KOPT-K1 (cell line): Measurements from ENCODE around the gene VPS72.
A peak's percentile ranks its signal among the peaks of the same experiment; 100 is the strongest.

Experiments used
- H3K27ac ChIP-seq: fragments of 200-600 bp; sonication (generic); 2 replicates; pipeline ENCODE4 v1.5.1; 2016; ENCODE audit warnings: antibody characterized with exemption, mild to moderate bottlenecking, low read depth, low read length; ENCODE audit not compliant: poor library complexity, severe bottlenecking
- H3K36me3 ChIP-seq: fragments of 200-600 bp; sonication (generic); 2 replicates; pipeline ENCODE4 v1.5.1; 2017; ENCODE audit warnings: antibody characterized with exemption, mild to moderate bottlenecking, low read length, moderate library complexity; ENCODE audit not compliant: insufficient read depth
- H3K9me3 ChIP-seq: fragments of 200-600 bp; sonication (generic); 2 replicates; pipeline ENCODE4 v1.5.1; 2017; ENCODE audit warnings: antibody characterized with exemption, low read length, mild to moderate bottlenecking; ENCODE audit not compliant: insufficient read depth, poor library complexity, severe bottlenecking

Gene VPS72

DNA sequence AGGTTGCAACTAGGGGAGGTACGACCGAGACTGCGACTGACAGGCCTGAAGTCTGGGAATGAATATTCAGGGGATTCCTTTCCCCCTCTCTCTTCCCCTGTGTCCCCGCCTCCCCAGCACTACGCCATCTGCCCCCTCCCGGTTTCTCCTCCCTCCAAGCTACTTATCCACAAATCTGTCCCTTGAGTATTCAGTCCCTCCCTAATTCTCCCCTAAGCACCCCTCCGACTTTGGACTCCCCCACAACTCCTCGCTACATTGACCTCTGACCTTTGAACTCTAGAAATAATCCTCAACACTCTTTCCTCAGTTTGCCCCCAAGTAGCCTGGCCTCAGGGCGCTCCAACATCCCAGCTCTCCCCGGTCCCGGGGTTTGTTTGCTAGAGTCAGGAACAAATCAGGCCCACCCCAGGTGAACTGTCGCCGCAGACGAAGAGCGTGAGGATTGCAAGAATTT, 24.7 kb downstream of the VPS72 start:
- Histone ChIP-seq H3K9me3 (no peaks in the 10 kb centered on the region), H3K27ac (peak overlapping the region; percentile 76), H3K36me3 (peaks cover 42% of the 10 kb centered on the region)

DNA sequence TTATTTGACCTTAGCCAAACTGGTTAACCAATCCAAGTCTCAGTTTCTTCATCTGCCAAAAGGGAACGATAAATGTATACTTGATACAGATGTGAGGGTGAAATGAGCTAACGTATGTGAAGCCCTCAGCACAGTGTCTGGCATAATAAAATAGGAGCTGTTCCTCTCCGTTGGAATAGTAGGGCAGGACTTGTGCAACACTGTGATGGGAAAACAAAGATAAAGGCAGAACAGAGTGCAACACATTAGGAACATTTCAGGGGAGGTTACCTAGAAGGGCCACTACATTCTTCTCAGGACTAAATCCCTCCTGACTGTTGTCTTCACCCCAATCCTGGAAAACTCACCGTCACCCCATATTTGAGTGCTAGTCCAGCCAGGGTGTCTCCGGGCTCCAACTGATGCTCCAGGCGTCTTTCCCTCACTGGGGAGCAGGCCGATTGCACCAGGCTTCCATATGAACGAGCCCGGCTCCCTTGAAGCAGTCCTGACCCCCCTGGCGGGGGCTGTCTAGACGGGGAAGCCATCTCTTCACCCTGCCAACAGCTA, 25.2 kb downstream of the VPS72 start:
- Histone ChIP-seq H3K27ac (peak overlapping the region; percentile 76), H3K36me3 (peaks cover 41% of the 10 kb centered on the region), H3K9me3 (no peaks in the 10 kb centered on the region)

DNA sequence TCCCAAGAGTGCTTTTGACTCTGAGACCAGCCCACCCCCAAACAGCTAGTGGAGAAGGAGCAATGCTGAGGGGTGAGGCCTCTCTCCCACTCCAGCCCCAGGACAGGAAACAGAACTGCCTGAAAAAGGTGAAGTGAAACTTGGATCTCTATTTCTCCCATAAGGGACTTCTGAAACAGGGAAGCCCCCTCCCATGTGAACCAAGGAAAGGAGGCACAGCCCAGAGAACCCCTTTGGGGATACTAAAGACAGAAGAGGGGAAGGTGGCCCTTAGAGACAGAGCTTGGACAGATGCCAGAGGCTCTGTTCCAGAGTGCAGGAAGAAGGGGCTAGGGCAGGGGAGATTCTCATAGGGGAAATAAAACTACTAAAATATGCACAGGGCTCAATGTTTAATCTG, 30.6 kb downstream of the VPS72 start:
- Histone ChIP-seq H3K9me3 (no peaks in the 10 kb centered on the region), H3K27ac (no peak overlapping the region)

DNA sequence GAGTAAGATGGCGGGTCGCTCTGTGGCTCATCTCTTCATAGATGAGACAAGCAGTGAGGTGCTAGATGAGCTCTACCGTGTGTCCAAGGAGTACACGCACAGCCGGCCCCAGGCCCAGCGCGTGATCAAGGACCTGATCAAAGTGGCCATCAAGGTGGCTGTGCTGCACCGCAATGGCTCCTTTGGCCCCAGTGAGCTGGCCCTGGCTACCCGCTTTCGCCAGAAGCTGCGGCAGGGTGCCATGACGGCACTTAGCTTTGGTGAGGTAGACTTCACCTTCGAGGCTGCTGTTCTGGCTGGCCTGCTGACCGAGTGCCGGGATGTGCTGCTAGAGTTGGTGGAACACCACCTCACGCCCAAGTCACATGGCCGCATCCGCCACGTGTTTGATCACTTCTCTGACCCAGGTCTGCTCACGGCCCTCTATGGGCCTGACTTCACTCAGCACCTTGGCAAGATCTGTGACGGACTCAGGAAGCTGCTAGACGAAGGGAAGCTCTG, 31.2 kb downstream of the VPS72 start:
- no peaks in the 10 kb centered on the region for H3K9me3 ChIP-seq
- H3K27ac ChIP-seq, result peak overlapping the region; percentile 11
- peaks cover 33% of the 10 kb centered on the region for H3K36me3 ChIP-seq

More for the DNA sequence above, 30.6 kb downstream of the VPS72 start:
- peaks cover 33% of the 10 kb centered on the region for H3K36me3 ChIP-seq

DNA sequence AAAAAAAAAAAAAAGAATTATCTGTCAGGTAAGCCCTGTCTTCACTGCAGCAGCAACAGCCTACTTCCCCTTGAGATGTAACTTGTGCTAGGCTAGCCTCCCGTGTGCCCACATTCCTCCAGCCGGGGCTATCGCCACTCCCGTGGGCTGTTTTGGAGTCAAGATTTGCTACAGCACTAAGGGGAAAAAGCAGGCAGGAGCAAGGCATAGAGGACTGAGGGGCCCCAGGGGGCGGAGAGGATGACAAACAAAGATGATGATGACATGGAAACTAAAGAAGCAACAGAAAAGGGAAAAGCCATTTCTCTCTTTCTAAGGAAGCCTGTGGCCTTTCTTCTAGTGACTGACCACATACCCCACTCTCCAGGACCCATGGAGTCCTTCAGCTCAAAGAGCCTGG, 31.7 kb downstream of the VPS72 start:
- peak overlapping the region; percentile 11 for H3K27ac ChIP-seq
- no peaks in the 10 kb centered on the region for H3K9me3 ChIP-seq
- peaks cover 33% of the 10 kb centered on the region for H3K36me3 ChIP-seq

- Histone ChIP-seq H3K27ac (peak overlapping the region; percentile 66), H3K36me3 (peaks cover 33% of the 10 kb centered on the region), H3K9me3 (no peaks in the 10 kb centered on the region)
Observed at GRCh38 chr1:151157067-151157531, 32.9 kb downstream of the VPS72 start.

DNA sequence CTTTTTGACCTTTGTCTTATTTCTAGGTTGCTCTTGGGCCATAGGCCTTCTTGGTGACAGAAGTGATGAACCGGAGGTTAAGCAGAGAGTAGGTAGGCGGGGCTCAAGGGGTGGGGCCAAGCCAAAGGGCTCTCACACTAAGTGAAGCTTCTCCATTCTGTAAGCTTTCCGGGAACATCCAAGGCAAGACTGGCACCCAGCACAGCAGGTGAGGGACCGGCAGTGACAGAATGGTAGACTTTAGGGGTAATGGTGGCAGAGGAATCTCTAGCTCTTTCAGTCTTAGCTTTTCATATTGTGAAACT, 33.5 kb downstream of the VPS72 start, which contains the start of gene TNFAIP8L2:
Gene TNFAIP8L2 (plus strand): TSS at position 135 of the 305 bp plus-strand sequence. CDS start 2,049 bp downstream, outside the sequence.
- Histone ChIP-seq H3K27ac (peak within 1 kb of the TSS; percentile 66), H3K36me3 (peaks cover 30% of the 10 kb centered on the region), H3K9me3 (no peaks in the 10 kb centered on the region)

DNA sequence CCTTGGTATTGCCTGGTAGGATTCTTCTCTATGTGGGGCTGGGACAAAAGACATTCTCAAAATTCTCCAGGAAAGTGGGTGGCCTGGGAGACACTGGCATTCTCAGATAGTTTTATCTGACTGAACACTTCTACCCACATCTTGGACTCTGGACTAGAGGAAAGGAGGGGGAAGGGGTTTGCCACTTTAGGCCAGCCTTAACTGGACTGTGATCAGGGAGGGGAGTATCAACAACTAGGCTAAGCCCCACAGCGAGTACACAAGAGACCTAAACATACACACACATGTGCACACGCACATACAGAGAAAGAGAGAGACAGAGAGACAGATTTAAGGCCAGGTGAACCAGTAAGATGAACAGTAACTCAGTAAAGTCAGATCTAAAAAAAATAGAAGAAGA, 42.3 kb downstream of the VPS72 start:
- H3K27ac ChIP-seq, result no peak overlapping the region
- H3K9me3 ChIP-seq, result no peaks in the 10 kb centered on the region
- no peaks in the 10 kb centered on the region for H3K36me3 ChIP-seq

GRCh38 chr1:151147132-151147503, 42.9 kb downstream of the VPS72 start:
- Histone ChIP-seq H3K27ac (peak overlapping the region; percentile 36), H3K9me3 (no peaks in the 10 kb centered on the region), H3K36me3 (no peaks in the 10 kb centered on the region)

DNA sequence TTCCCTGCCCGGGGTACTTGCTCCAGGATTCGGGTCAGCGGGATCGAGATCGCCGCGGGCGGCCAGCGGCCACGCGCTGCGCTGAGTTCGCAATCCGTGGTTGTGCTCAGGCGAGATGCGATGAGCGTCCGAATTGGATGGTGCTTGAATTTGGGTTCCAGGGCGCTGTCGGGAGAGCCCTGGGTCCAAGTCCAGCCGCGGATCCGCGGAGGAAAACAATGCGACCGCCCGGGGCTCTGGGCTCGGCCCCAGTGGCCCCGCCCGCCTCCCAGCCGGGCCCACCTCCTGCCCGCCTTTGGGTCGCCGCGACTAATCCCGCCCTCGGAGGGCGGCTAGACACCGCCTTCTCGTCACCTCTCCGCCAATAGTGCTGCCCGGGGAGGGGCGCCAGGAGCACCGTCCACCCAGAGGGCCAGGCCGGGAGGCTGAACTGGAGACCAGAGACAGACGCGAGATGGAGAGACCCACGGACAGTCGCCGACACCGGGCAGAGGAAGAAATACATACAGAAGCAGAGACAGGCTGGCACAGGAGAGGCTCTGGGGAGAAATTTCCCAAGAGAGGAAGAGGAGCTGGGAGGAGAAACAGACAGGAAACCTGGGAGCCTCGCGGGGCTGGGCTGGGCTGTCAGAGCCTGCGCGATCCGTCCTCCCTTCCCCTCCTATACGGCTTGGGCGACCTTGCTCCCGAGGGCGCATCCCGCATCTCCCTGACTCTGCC, 43.4 kb downstream of the VPS72 start, which contains the start of gene SEMA6C:
Gene SEMA6C (minus strand): TSS at position 220 of the 720 bp plus-strand sequence. CDS start 4,010 bp downstream, outside the sequence.
- Histone ChIP-seq H3K27ac (peak within 1 kb of the TSS; percentile 36), H3K9me3 (no peaks in the 10 kb centered on the region), H3K36me3 (no peaks in the 10 kb centered on the region)

DNA sequence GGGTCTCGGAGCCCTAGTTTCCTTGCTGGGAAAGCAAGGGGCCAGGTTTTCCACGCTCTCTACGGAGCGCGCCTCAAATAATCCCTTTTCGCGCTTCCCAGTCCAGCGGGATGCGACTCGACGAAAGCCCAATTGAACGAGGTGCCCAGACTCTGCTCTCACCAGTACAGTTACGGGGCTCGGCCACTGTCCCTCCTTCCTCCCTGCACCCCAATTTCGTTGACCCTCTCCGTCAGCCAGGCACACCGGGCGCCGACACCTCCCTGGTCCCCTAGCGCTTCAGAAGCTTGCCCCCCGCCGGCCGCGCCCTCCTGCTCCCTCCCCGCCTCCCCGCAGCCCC, 44.0 kb downstream of the VPS72 start:
- no peaks in the 10 kb centered on the region for H3K9me3 ChIP-seq
- peak overlapping the region; percentile 36 for H3K27ac ChIP-seq

GRCh38 chr1:151145304-151146071, 44.5 kb downstream of the VPS72 start:
- Histone ChIP-seq H3K27ac (no peak overlapping the region), H3K36me3 (no peaks in the 10 kb centered on the region), H3K9me3 (no peaks in the 10 kb centered on the region)

More for the DNA sequence above, 44.0 kb downstream of the VPS72 start:
- no peaks in the 10 kb centered on the region for H3K36me3 ChIP-seq

DNA sequence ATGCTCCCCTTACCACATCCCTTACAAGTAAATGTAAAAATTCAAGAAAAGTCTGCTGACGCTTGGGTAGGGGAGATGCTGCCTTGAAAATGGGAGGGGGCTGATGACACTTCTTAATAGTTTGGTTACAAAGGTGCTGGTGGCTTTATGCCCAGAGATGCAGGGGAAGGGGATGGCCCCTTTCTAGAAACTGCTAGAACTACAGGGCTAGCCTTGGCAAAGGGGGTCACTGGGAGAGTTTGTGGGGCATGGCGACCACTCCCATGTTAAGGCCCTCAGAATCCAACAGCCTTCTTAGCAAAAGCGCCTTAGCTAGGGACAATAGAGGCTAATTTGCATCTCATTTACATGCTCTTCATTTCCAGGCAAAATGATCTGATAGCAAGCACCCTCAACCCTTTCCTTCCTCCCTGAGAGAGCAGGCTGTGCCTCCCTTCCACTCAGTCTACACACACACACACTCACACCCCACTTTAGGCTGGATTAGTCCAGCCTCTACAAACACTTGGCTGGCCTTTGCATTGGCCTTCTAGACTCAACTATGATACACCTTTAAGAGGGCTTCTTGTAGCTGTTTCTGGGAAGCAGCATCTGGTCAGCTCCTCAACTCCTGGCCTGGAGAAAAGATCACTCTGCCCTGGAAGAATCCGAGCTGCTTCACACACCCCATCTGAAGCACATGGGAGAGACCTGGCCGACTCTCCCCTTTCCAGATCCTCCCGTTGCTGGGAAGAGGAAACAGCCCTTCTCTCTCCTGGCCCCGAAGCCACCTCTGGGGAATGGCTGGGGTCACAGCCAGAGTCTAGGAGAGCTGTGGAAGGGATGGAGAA, 45.3 kb downstream of the VPS72 start:
- Histone ChIP-seq H3K9me3 (no peaks in the 10 kb centered on the region), H3K36me3 (no peaks in the 10 kb centered on the region), H3K27ac (no peak overlapping the region)

DNA sequence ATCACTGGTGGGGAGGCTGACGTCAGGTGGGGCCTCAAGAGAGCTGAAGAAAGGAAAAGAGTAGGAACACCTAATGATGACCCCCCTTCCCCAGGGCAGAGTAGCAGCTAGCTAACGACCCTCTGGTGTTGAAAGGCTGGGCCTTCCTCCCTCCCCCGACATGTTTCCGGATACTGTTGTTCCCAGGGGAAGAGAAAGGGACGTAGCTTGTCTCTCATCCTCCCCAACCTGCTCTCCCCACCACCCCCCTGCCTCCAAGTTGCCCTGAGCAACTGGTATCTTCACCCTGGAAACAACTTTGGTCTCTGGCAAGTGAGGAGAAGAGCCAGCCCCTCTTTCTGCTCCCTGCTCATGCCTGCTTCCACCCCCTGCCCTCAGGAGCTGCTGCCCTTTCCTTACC, 46.0 kb downstream of the VPS72 start:
- Histone ChIP-seq H3K9me3 (no peaks in the 10 kb centered on the region), H3K36me3 (no peaks in the 10 kb centered on the region), H3K27ac (no peak overlapping the region)
